GM12891 (cell line): ENCODE measurements around the gene CETN1.

Experiments used
- POLR2A ChIP-seq: IDR thresholded peaks from 2 replicates; pipeline ENCODE4 v1.6.1; 2011; ENCODE audit warnings: low read depth, low read length, control low read depth
- POLR2AphosphoS5 ChIP-seq: IDR thresholded peaks from 2 replicates; pipeline ENCODE4 v1.6.1; 2011; ENCODE audit warnings: low read depth, low read length, control low read depth
- SPI1 ChIP-seq: IDR thresholded peaks from 2 replicates; pipeline ENCODE4 v1.6.1; 2011; ENCODE audit warnings: low read depth, low read length, control low read depth
- TAF1 ChIP-seq: IDR thresholded peaks from 2 replicates; pipeline ENCODE4 v1.6.1; 2011; ENCODE audit warnings: low read depth, low read length, control low read depth

DNA sequence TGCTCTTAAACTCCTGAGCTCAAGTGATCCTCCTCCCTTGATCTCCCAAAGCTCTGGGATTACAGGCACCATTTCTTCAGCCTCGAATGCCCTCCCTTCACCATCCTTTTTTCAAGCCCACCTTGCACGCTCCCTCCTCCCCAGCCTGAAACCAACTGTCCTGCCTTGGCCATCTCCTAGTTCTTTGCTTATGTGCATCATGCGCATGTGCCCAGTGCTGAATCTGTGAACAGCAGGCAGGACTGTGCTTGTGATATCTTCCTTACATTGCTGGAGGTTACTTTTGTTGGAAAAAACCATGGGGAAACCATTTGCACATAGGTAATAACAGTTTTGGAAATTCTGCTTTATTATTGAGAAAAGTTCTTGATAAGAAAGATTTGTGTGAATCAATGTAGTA is 30.2 kb upstream of the CETN1 start:
- no peak for TF ChIP-seq POLR2A
- no peak for TF ChIP-seq POLR2AphosphoS5
- no peak for TF ChIP-seq TAF1
- no peak for TF ChIP-seq SPI1
